Right lobe of liver (tissue), 4 donors: ENCODE results near the gene RAET1E.

Experiments
- POLR2A ChIP-seq: fragments of 450-650 bp; IDR thresholded peaks from one replicate; pipeline ENCODE4 v1.6.1; 2017; ENCODE audit warnings: antibody characterized with exemption, mild to moderate bottlenecking
- TF ChIP-seq, protein P1 (sequence below), 4 donors: fragments of 200-600 bp in 3 of 4; fragments of 450-650 bp in 1 of 4; IDR thresholded peaks; one replicate each; pipeline versions ENCODE4 v1.5.1 to v1.8.0; 2016 to 2022; ENCODE audit warnings: antibody characterized with exemption in 4 of 4, mild to moderate bottlenecking in 2 of 4
- donor health status: DM: no; HTN: no; CAD: no.
- donor health status: DM: no; HTN: no; CAD: no.
- donor health status: DM: no; HTN: yes; CAD: no.

DNA sequence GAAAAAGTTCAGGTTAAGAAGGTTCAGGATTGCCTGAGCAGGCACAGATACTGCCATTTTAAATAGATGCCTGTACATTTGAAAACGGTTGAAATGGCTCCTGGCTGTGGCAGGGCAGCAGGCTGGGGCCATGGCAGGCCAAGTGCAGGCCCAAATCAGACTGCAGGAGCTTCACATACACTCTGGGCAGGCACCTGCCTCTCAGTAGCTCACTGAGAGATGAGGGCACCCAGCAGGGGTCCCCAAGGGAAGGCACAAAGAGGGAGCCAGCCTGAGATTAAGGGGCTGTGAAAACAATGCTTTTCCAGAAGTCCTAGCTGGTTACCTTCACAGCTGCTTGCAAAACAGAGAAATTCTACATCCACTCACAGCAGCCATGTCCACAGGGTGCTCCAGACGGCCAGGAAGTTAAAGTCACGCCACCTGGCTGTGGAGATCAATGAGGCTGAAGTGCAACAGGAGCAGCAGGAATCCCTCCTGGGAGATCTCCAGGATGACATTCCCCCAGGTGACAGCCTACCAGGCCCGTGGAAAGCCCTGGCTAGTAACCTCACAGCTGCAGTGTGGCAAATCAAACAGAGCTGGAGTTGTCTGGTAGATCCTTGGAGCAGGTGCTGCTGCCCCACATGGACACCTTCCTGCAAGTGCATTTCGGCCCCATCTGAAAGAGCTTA lies 6.2 kb upstream of the RAET1E start:
- TF ChIP-seq, protein P1, sequence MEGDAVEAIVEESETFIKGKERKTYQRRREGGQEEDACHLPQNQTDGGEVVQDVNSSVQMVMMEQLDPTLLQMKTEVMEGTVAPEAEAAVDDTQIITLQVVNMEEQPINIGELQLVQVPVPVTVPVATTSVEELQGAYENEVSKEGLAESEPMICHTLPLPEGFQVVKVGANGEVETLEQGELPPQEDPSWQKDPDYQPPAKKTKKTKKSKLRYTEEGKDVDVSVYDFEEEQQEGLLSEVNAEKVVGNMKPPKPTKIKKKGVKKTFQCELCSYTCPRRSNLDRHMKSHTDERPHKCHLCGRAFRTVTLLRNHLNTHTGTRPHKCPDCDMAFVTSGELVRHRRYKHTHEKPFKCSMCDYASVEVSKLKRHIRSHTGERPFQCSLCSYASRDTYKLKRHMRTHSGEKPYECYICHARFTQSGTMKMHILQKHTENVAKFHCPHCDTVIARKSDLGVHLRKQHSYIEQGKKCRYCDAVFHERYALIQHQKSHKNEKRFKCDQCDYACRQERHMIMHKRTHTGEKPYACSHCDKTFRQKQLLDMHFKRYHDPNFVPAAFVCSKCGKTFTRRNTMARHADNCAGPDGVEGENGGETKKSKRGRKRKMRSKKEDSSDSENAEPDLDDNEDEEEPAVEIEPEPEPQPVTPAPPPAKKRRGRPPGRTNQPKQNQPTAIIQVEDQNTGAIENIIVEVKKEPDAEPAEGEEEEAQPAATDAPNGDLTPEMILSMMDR (IDR thresholded peaks at IDR 0.05) = no peak
- TF ChIP-seq POLR2A = no peak
